Measurements from ENCODE around the gene EEF1G. TPM values are rescaled to one million over a fixed set of nuclear protein-coding genes. Genes with fewer than 3 reads are reported as not detected.
A peak's percentile ranks its signal among the peaks of the same experiment; 100 is the strongest.
"Not testable (repeated sequence)": the region's sequence is repeated elsewhere in the genome, so short reads cannot be mapped to it uniquely, and the experiment has no call there.

The EEF1G gene, protein sequence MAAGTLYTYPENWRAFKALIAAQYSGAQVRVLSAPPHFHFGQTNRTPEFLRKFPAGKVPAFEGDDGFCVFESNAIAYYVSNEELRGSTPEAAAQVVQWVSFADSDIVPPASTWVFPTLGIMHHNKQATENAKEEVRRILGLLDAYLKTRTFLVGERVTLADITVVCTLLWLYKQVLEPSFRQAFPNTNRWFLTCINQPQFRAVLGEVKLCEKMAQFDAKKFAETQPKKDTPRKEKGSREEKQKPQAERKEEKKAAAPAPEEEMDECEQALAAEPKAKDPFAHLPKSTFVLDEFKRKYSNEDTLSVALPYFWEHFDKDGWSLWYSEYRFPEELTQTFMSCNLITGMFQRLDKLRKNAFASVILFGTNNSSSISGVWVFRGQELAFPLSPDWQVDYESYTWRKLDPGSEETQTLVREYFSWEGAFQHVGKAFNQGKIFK
- total RNA-seq, result 2,411 and 2,583 TPM in 2 replicates

DNA sequence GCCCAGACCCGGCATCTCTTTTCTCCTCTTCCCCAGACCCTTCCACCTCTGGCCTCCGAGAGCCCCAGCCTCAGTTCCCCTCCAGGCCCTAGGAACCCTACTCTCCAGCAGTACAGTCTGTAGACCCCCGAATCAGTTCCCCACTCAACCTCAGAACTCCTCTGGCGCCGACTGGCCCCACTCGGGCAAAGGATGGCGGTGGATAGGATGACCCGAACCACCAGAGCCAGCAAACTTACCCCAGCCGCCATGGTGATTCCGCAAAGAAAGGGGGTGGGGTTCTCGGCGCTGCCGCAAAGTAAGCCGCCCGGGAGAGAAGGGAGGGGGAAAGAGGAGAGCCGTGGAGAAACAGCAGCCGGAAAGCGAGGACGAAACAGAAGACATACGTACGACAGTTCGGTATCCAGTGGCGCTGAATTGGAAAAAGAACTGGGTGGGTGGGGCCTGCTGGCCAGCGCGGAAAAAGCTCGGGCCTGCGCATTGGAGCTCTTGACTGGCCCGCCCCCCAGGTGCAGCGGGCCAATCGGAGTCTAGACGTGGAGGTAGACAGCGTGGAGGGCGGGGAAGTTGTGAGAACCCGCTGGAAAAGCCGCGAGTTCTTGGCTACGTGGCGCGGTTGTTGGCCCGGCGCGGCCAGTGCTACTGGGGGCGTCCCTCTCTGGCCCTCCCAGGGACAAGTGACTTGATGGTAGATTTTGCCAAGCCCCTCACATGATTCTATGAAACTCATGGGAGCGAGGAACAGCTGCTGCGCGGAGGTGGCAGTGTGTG is at the start of gene EEF1G:
TSS of gene EEF1G (minus strand) at position 300 of the 771 bp plus-strand sequence. CDS start at position 251, 49 bp downstream.
- Histone ChIP-seq H3K36me3 (ENCODE audit: control insufficient read depth, insufficient read depth, low read length) (peaks cover 6% of the 10 kb centered on the region), H3K27me3 (ENCODE audit: control insufficient read depth, insufficient read depth, low read length) (no peaks in the 10 kb centered on the region), H3K4me3 (ENCODE audit: low read depth, low read length) (peak within 1 kb of the TSS; percentile 86)
- peak; percentile 100 for DNase-seq (ENCODE audit: low read depth)
- TF ChIP-seq, protein P1, sequence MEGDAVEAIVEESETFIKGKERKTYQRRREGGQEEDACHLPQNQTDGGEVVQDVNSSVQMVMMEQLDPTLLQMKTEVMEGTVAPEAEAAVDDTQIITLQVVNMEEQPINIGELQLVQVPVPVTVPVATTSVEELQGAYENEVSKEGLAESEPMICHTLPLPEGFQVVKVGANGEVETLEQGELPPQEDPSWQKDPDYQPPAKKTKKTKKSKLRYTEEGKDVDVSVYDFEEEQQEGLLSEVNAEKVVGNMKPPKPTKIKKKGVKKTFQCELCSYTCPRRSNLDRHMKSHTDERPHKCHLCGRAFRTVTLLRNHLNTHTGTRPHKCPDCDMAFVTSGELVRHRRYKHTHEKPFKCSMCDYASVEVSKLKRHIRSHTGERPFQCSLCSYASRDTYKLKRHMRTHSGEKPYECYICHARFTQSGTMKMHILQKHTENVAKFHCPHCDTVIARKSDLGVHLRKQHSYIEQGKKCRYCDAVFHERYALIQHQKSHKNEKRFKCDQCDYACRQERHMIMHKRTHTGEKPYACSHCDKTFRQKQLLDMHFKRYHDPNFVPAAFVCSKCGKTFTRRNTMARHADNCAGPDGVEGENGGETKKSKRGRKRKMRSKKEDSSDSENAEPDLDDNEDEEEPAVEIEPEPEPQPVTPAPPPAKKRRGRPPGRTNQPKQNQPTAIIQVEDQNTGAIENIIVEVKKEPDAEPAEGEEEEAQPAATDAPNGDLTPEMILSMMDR (IDR thresholded peaks at IDR 0.05; ENCODE audit: insufficient read depth, low read length, poor library complexity, severe bottlenecking), result no peak

DNA sequence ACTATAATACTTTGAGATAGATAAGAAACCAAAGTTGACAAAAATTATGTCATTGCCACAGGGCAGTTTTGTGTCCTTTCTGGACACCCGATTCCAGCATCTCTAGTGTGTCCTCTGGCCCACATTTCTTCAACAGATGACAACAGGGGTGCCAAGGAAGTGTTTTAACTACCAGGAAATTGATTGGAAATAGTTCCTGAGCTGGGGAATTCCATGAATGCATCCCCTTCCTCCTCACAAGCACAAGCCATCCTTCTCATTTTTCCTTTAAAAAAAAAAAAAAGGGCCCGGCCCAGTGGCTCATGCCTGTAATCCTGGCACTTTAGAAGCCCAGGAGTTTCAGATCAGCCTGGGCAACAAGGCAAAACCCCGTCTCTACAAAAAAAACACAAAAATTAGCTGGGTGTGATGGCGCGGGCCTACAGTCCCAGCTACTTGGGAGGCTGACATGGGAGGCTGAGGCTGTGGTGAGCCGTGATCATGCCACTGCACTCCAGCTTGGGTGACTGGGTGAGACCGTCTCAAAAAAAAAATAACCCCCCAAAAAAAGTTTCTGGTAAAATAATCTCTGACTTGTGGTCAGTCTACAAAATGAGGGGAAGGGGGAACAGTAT is 48.9 kb upstream of the EEF1G start:
- no peak for DNase-seq (ENCODE audit: low read depth)

DNA sequence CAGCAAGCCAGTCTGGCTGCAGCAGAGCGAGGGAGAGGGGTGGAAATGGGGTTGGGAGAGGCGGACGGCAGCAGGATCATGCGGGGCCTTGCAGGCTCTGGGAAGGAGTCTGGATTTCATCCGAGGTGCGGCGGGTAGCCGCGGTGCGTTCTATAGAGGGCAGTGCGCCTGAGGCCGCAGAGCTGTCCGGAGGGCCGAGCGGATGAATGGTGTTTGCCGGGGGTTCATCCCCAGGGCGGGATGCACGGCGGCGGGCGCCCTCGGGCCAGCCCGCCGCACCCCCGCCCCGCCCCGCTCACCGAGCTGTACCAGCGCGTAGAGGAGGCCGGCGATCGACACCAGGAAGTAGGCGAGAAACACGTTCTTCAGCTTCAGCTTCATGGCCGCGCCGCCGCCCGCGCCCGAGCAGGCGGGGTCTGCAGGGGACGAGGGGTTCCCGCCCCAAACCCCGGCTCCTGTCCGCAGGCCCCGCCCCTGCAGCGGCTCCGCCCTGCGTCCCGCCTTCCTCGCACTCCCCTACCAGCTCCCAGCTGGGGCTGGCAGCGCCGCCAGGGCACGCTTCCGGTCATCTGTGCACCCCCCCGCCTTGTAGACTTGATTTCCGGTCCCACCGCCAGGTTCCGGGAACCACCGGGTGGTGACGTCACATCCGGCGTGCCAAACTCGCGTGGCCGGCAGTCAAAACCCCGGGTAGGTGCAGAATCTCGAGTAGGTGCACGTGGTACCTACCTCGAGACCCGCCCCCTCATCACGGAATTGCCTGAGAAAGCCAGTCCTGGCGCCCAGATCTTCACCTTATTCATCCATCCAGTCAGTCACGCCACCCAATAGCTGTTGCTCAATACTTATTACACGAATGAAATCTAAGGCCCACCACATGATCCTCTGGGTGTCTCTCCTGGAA is 48.1 kb upstream of the EEF1G start, which contains the start of gene B3GAT3:
TSS of gene B3GAT3 (minus strand) at position 420 of the 904 bp plus-strand sequence. CDS start at position 381, 39 bp downstream.
- DNase-seq (ENCODE audit: low read depth), result peak; percentile 93
- TF ChIP-seq, protein P1 (IDR thresholded peaks at IDR 0.05; ENCODE audit: insufficient read depth, low read length, poor library complexity, severe bottlenecking), result no peak
- Histone ChIP-seq H3K36me3 (ENCODE audit: control insufficient read depth, insufficient read depth, low read length) (peaks cover 3% of the 10 kb centered on the region), H3K27me3 (ENCODE audit: control insufficient read depth, insufficient read depth, low read length) (no peaks in the 10 kb centered on the region), H3K4me3 (ENCODE audit: low read depth, low read length) (peak within 1 kb of the TSS; percentile 57)

More for the DNA sequence above, 48.9 kb upstream of the EEF1G start:
- Histone ChIP-seq H3K27me3 (ENCODE audit: control insufficient read depth, insufficient read depth, low read length) (no peaks in the 10 kb centered on the region), H3K4me3 (ENCODE audit: low read depth, low read length) (no peak overlapping the region), H3K36me3 (ENCODE audit: control insufficient read depth, insufficient read depth, low read length) (peaks cover 3% of the 10 kb centered on the region)
- TF ChIP-seq, protein P1 (IDR thresholded peaks at IDR 0.05; ENCODE audit: insufficient read depth, low read length, poor library complexity, severe bottlenecking), result no peak

DNA sequence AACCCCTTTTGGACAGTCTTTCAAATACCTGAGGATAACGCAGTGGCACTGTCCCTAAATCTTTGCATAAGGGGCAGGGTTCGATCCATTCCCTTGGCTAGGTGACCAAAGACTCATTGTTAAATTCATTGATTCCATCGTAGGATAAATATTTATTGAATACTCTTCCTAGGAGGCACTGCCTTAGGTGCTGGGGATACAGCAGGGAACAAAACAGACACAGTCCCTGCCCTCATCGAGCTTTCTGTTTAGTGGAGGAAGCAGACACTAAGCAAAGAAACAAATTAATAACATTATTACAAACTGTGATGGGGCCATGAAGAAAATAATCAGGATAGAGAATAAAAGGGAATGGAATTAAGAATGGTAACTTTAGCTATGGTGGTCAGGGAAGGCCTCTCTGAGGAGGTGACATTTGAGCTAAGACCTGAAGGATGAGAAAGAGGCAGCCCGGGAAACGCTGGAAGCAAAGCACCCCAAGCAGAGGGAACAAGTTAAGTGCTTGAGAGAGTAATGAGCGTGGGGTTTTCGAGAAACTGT is 47.4 kb upstream of the EEF1G start:
- DNase-seq (ENCODE audit: low read depth), result no peak
- TF ChIP-seq, protein P1 (IDR thresholded peaks at IDR 0.05; ENCODE audit: insufficient read depth, low read length, poor library complexity, severe bottlenecking), result no peak
- peaks cover 1% of the 10 kb centered on the region for H3K36me3 ChIP-seq (ENCODE audit: control insufficient read depth, insufficient read depth, low read length)
- H3K27me3 ChIP-seq (ENCODE audit: control insufficient read depth, insufficient read depth, low read length), result no peaks in the 10 kb centered on the region
- peak overlapping the region; percentile 57 for H3K4me3 ChIP-seq (ENCODE audit: low read depth, low read length)

DNA sequence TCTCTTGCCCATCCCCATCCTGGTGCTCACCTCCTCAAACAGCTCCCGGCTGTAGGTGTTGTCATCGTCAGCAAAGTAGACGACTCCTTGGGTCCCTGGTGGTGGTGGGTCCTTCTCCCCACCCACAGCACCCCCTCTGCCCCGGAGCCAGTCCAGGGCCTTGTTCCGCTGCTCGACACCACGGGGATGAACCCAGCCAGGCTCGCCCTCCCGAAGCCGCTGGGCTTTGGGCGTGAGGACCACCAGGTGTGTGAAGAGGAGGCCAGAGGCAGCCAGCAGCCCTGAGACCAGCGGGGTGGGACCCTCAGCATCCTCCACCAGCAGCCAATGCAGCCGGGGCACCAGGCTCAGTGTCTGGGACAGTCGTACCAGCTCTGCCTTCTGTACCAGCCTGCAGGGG is 43.3 kb upstream of the EEF1G start:
- H3K36me3 ChIP-seq (ENCODE audit: control insufficient read depth, insufficient read depth, low read length); H3K27me3 ChIP-seq (ENCODE audit: control insufficient read depth, insufficient read depth, low read length); H3K4me3 ChIP-seq (ENCODE audit: low read depth, low read length); DNase-seq (ENCODE audit: low read depth): not testable (repeated sequence)
